Left renal cortex interstitium (tissue), 4 donors: ENCODE results near the gene NRXN3. TPM values are rescaled to one million over a fixed set of nuclear protein-coding genes. Genes with fewer than 3 reads are reported as not detected.

Source experiments
- DNase-seq, 4 donors: peaks; one replicate each; pipeline ENCODE4 v3.0.0-alpha.2; 2013; ENCODE audit warnings: low read depth in 4 of 4, low spot score in 2 of 4, missing footprints in 1 of 4
- polyA plus RNA-seq, 4 donors: library from polyadenylated mRNA; unstranded; fragments of 120-200 nt; gene quantifications; one replicate each; pipeline ENCODE4 v1.2.1, GENCODE V29; 2013; ENCODE audit not compliant: insufficient read length in 4 of 4

Gene NRXN3
- polyA plus RNA-seq, 4 donors: 5.4 to 8.4 (median 6.3) TPM

GRCh38 chr14:78764645-78765044 is 594.5 kb downstream of the NRXN3 start:
- no peak for DNase-seq

DNA sequence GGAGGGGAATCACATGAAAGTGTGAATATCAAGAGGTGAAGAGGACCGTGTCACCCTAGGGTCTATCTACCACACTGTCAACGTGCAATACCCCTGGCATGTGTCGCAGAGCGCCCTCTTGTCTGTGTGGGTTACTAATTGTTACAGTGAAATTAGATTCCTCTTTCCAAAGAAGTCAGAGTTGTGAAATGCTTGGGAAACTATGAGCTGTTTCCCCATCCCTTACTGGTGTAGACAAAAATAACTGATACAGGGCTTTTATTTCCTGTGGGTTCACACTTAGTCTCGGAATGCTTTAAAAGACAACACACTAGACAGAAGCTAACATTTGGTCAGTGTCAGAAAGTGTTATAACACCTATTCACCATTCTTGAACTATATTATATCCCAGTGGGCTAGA is 597.3 kb downstream of the NRXN3 start:
- DNase-seq: no peak

GRCh38 chr14:78782551-78782950 is 612.4 kb downstream of the NRXN3 start:
- DNase-seq: no peak

DNA sequence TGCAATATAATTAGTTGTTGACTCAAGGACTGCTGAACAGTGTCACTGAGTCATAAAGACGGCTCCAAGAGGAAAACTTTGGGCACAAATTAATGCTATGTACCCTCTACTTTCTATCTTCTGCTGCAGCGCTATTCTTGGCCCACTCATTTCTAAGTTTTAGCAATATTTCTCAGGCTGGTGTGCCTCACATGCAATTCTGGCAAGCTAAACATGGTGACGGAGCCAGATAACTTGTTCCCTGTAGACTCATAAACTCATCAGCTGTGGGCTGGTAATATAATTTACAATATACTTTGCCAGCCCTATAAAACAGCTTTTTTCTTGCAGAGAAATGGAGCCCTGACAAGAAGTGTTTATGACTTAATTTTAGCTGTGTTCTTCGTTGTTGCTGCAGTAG is 615.1 kb downstream of the NRXN3 start:
- DNase-seq: no peak

DNA sequence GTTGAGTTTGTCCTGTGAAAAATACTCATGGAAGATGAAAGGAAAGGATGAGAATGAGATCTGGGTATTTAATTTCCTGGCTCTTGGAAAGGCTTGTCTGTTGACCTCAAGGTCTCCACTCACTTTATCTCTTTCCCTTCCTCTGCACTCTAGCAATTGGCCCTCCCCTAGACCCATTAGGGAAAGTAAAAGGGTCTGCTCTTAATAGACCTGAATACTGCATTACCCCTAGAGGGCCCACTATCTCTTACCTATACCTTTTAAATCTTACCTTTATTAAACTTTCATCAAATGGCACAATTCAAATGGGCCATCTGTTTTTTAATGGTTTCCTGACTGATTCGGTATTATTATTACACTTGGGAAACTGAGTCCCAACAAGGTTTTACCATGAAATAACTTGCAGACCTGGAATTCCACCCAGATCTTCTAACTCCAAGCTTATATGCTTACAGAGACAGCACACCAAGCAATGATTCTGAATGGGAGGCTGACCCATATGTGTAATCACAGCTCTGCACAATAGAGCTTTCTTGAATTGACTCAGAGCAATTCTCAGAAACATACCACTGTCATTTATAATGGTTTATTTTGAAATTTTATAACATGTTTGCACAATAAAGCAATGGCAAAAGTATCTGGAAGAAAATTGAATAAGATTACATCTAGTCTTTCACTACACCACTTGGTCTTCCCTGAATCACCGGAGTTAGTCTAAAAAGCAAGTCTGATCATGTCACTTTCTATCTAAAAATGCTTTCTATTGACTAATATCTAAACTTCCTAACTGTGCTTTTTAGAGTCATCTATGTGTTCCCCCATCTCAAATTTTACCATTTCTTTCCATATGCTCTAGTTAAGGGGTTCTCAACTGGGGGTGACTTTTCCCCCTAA is 618.5 kb downstream of the NRXN3 start:
- no peak for DNase-seq

DNA sequence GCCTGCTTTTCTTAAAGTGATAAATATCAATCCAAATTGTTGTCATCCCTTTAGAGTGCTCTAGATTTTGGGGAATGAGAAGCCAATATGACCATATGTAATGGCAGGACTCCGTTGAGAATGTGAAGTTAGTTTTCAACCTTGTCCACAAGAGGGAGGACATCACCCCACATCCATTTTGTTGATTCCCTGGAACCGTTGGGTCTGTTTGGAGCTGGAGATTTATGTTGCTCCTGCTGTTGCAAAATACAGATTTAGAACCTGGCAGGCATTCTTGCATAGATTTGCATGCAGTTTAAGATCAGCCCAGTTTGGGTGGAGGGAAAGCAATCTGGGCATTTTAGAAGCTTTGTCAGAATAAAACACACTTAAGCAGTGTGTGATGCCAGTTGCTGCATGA is 620.1 kb downstream of the NRXN3 start:
- no peak for DNase-seq

GRCh38 chr14:78798757-78799156 is 628.6 kb downstream of the NRXN3 start:
- DNase-seq: no peak

- no peak for DNase-seq
Observed at GRCh38 chr14:78805570-78805969, 635.4 kb downstream of the NRXN3 start.

DNA sequence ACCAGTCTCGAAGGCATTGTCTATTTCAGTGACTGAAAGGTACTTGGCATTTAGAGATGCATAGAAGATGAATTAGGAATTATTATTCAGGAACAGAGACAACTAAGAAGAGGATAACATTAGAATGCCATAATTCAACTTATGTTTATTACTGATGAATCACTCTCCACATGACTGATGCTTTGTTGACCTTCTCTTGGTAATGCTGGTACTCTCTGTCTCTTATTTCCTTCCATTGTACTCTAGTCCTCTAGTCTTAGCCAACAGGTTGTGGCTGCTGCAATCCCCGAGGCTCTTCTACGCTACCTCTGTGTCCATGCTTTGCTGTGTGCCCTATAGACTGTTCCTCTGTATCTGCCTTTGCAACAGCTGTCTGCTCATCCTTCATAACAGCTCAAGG is 652.9 kb downstream of the NRXN3 start:
- DNase-seq: no peak

- DNase-seq: no peak
Observed at GRCh38 chr14:78823516-78823915, 653.3 kb downstream of the NRXN3 start.

- DNase-seq: no peak
Observed at GRCh38 chr14:78829274-78829673, 659.1 kb downstream of the NRXN3 start.

GRCh38 chr14:78834766-78835451 is 664.7 kb downstream of the NRXN3 start:
- no peak for DNase-seq

DNA sequence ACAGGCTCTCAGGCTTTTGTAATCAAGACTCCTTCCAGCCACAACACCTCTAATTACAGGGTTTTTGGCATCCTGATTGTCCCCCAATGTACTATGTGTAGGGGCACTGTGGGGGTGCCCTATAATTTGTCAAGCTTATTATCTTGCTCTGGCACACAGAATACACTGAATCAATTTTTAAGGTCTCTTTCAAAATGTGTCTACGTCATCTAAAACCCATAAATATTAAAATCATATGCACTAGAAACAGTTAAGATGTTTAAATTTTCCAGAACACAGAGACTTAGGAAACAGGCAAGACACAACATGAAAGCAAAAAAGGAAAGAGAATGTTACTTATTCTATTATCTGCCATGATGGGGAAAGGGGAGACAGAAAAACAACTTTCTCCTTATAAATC is 665.7 kb downstream of the NRXN3 start:
- DNase-seq: no peak

GRCh38 chr14:78836777-78837176 is 666.6 kb downstream of the NRXN3 start:
- peak in 3 of 4 donors; percentile 18 to 43 (median 29) for DNase-seq

DNA sequence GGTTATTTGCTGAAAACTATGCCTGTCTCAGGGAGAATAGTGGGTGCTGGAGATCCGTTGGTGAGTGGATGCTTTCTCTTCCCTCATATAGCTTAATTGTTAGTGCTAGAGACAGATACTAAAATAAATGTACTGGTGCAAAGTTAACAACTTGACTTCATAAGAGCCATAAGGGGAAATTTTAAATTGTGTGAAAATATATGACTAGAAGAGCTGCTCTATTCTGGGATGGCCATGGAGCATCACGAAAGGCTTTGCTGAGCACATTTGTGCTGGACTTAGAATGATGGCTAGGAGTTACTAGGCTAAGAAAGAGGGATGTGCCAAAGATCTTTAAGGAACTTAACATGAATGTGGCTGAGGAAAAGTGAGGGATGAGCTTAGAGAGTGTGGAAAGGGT is 668.8 kb downstream of the NRXN3 start:
- no peak for DNase-seq

GRCh38 chr14:78840898-78841297 is 670.7 kb downstream of the NRXN3 start:
- no peak for DNase-seq

GRCh38 chr14:78847801-78848200 is 677.6 kb downstream of the NRXN3 start:
- no peak for DNase-seq

GRCh38 chr14:78848234-78848820 is 678.2 kb downstream of the NRXN3 start:
- peak in 2 of 4 donors; percentile 24 to 38 for DNase-seq

DNA sequence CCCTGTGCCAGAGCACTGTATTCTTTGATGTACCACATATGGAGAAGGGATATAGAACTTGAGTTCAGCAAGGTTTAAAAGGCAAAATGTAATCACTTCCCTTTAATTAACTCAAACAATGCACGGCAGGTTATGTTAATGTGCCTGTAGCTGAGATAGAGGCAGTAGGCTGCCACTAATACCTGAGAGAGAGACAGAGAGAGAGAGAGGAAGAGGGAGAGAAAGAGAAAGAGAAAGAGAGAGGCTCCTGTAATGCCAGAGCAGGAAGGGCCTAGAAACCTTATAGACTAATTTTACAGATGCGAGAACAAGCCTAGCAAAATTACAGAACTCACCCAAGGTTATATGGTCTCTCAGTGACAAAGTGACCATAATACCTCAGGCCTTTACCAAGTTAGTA is 679.8 kb downstream of the NRXN3 start:
- DNase-seq: no peak

GRCh38 chr14:78851189-78851588 is 681.0 kb downstream of the NRXN3 start:
- DNase-seq: no peak

GRCh38 chr14:78852040-78852439 is 681.9 kb downstream of the NRXN3 start:
- DNase-seq: no peak

- DNase-seq: no peak
Observed at GRCh38 chr14:78857974-78858373, 687.8 kb downstream of the NRXN3 start.
